ENCODE results near the gene YTHDF1. TPM values are rescaled to one million over a fixed set of nuclear protein-coding genes. Genes with fewer than 3 reads are reported as not detected.

The YTHDF1 gene
- total RNA-seq, 1 donor from 2014 or later, result 27.7 TPM

GRCh38 chr20:63171991-63172390 lies 43.9 kb downstream of the YTHDF1 start:
- peaks cover 20% of the 10 kb centered on the region for H3K27me3 ChIP-seq
- H3K4me1 ChIP-seq, result peaks cover 1% of the 10 kb centered on the region
- no peak overlapping the region for H3K27ac ChIP-seq
- no peak for TF ChIP-seq POLR2A (IDR thresholded peaks at IDR 0.05)
- H3K36me3 ChIP-seq, result no peaks in the 10 kb centered on the region
- no peaks in the 10 kb centered on the region for H3K9me3 ChIP-seq
- no peak for DNase-seq (ENCODE audit: extremely low spot score in 2 of 2)
- no peak overlapping the region for H3K4me3 ChIP-seq
- intact Hi-C loops (cut with DNase I), result loop anchor here (10.0 kb wide), 1 partner anchor 303 kb away; the partner anchor contains the start of gene KCNQ2

GRCh38 chr20:63169681-63170080 lies 46.2 kb downstream of the YTHDF1 start:
- peaks cover 4% of the 10 kb centered on the region for H3K27me3 ChIP-seq

GRCh38 chr20:63168861-63169260 lies 47.1 kb downstream of the YTHDF1 start:
- DNase-seq (ENCODE audit: extremely low spot score in 2 of 2), result no peak
- no peaks in the 10 kb centered on the region for H3K36me3 ChIP-seq
- H3K27ac ChIP-seq, result no peak overlapping the region
- H3K27me3 ChIP-seq, result no peaks in the 10 kb centered on the region
- intact Hi-C loops (cut with DNase I), result no loop called here
- H3K4me3 ChIP-seq, result no peak overlapping the region
- H3K4me1 ChIP-seq, result no peaks in the 10 kb centered on the region
- TF ChIP-seq POLR2A (IDR thresholded peaks at IDR 0.05) (no peak), CTCF (IDR thresholded peaks at IDR 0.05) (no peak), POLR2AphosphoS5 (IDR thresholded peaks at IDR 0.05; ENCODE audit: insufficient read depth in 1 of 2, low read depth in 1 of 2) (no peak)
- no peaks in the 10 kb centered on the region for H3K9me3 ChIP-seq

More at GRCh38 chr20:63169681-63170080, 46.2 kb downstream of the YTHDF1 start:
- H3K27ac ChIP-seq, result no peak overlapping the region
- intact Hi-C loops (cut with DNase I), result loop anchor here (10.0 kb wide), 1 partner anchor 305 kb away; the partner anchor contains the start of gene KCNQ2
- H3K36me3 ChIP-seq, result no peaks in the 10 kb centered on the region
- DNase-seq (ENCODE audit: extremely low spot score in 2 of 2), result no peak
- no peaks in the 10 kb centered on the region for H3K9me3 ChIP-seq
- no peaks in the 10 kb centered on the region for H3K4me1 ChIP-seq
- H3K4me3 ChIP-seq, result no peak overlapping the region
- TF ChIP-seq CTCF (IDR thresholded peaks at IDR 0.05) (no peak), POLR2AphosphoS5 (IDR thresholded peaks at IDR 0.05; ENCODE audit: insufficient read depth in 1 of 2, low read depth in 1 of 2) (no peak), POLR2A (IDR thresholded peaks at IDR 0.05) (no peak)

- no peak overlapping the region for H3K4me3 ChIP-seq
- H3K27ac ChIP-seq, result no peak overlapping the region
- DNase-seq (ENCODE audit: extremely low spot score in 2 of 2), result no peak
- no peak for TF ChIP-seq CTCF (IDR thresholded peaks at IDR 0.05)
- no peak for TF ChIP-seq POLR2A (IDR thresholded peaks at IDR 0.05)
- TF ChIP-seq POLR2AphosphoS5 (IDR thresholded peaks at IDR 0.05; ENCODE audit: insufficient read depth in 1 of 2, low read depth in 1 of 2), result no peak
- intact Hi-C loops (cut with DNase I), result no loop called here
- no peaks in the 10 kb centered on the region for H3K4me1 ChIP-seq
- no peaks in the 10 kb centered on the region for H3K36me3 ChIP-seq
- no peaks in the 10 kb centered on the region for H3K9me3 ChIP-seq
- no peaks in the 10 kb centered on the region for H3K27me3 ChIP-seq
Measured at GRCh38 chr20:63167918-63168520, 47.9 kb downstream of the YTHDF1 start.

- no peaks in the 10 kb centered on the region for H3K9me3 ChIP-seq
- no peaks in the 10 kb centered on the region for H3K27me3 ChIP-seq
- TF ChIP-seq POLR2A (IDR thresholded peaks at IDR 0.05) (no peak), POLR2AphosphoS5 (IDR thresholded peaks at IDR 0.05; ENCODE audit: insufficient read depth in 1 of 2, low read depth in 1 of 2) (no peak)
- no peaks in the 10 kb centered on the region for H3K4me1 ChIP-seq
- intact Hi-C loops (cut with DNase I), result no loop called here
- no peak for DNase-seq (ENCODE audit: extremely low spot score in 2 of 2)
- no peak overlapping the region for H3K27ac ChIP-seq
- H3K36me3 ChIP-seq, result no peaks in the 10 kb centered on the region
- no peak overlapping the region for H3K4me3 ChIP-seq
Measured at GRCh38 chr20:63167026-63167917, 48.7 kb downstream of the YTHDF1 start.

Measured in vagina (tissue), 2 donors.